Glutamatergic neuron (in vitro differentiated cells): ENCODE measurements around the gene PAQR4. TPM values are rescaled to one million over a fixed set of nuclear protein-coding genes. Genes with fewer than 3 reads are reported as not detected.
"Not testable (repeated sequence)": the region's sequence is repeated elsewhere in the genome, so short reads cannot be mapped to it uniquely, and the experiment has no call there.

Source experiments
- DNase-seq: peaks from one replicate; pipeline ENCODE4 v3.0.0; 2022
- H3K27ac Mint-ChIP-seq: one replicate; pipeline ENCODE4 v1.8.0; 2020; ENCODE audit warnings: mild to moderate bottlenecking, mixed read lengths, inconsistent platforms; ENCODE audit not compliant: unreplicated experiment
- H3K27me3 Mint-ChIP-seq: one replicate; pipeline ENCODE4 v1.8.0; 2020; ENCODE audit warnings: mild to moderate bottlenecking, moderate library complexity, mixed read lengths, inconsistent platforms; ENCODE audit not compliant: unreplicated experiment
- H3K36me3 Mint-ChIP-seq: one replicate; pipeline ENCODE4 v1.8.0; 2020; ENCODE audit warnings: mild to moderate bottlenecking, mixed read lengths, inconsistent platforms; ENCODE audit not compliant: unreplicated experiment
- H3K4me1 Mint-ChIP-seq: one replicate; pipeline ENCODE4 v1.8.0; 2020; ENCODE audit warnings: mild to moderate bottlenecking, low read depth, mixed read lengths, inconsistent platforms; ENCODE audit not compliant: unreplicated experiment
- H3K4me3 Mint-ChIP-seq: one replicate; pipeline ENCODE4 v1.8.0; 2020; ENCODE audit warnings: mild to moderate bottlenecking, mixed read lengths, inconsistent platforms; ENCODE audit not compliant: unreplicated experiment
- H3K9me3 Mint-ChIP-seq: one replicate; pipeline ENCODE4 v1.8.0; 2020; ENCODE audit warnings: mild to moderate bottlenecking, moderate library complexity, mixed read lengths, inconsistent platforms; ENCODE audit not compliant: unreplicated experiment
- total RNA-seq: library from RNA; stranded (reverse); fragmentation: NEBNext Ultra II Directional; extraction: Animal tissue kit (Norgen Biotek cat#: 25700); gene quantifications from one replicate; pipeline ENCODE4 v1.2.1, GENCODE V29; 2021; ENCODE audit not compliant: unreplicated experiment
- TF ChIP-seq, protein P1 (sequence below): fragments of 200-600 bp; sonication (generic); IDR thresholded peaks from one replicate; pipeline ENCODE4 v1.5.0; 2021; ENCODE audit not compliant: partially characterized antibody, unreplicated experiment

PAQR4 gene
- total RNA-seq, 1 donor from 2014 or later, result 69.1 TPM

DNA sequence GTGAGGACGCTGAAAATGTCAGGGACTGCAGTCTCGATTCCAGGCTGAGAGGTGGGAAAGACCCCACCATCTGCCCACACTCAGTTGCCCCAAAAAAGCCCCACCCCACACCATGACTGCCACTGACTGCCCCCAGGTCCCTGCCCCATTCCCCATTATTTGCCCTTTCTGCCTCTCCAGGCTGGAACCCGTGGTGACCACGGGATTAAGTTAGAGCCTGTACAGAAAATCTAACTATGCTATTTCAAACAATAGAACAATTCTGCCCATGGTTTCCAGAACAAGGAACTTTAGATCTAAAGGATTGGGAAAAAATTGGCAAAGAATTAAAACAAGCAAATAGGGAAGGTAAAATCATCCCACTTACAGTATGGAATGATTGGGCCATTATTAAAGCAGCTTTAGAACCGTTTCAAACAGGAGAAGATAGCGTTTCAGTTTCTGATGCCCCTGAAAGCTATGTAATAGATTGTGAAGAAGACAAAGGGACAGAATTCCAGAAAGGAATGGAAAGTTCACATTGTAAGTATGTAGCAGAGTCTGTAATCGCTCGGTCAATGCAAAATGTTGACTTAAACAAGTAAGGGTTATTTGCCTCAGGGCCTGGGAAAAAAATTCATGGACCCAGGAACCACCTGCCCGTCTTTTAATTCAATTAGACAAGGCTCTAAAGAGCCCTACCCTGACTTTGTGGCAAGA lies 43.0 kb upstream of the PAQR4 start:
- H3K36me3 Mint-ChIP-seq, result peaks cover 5% of the 10 kb centered on the region
- TF ChIP-seq, protein P1, sequence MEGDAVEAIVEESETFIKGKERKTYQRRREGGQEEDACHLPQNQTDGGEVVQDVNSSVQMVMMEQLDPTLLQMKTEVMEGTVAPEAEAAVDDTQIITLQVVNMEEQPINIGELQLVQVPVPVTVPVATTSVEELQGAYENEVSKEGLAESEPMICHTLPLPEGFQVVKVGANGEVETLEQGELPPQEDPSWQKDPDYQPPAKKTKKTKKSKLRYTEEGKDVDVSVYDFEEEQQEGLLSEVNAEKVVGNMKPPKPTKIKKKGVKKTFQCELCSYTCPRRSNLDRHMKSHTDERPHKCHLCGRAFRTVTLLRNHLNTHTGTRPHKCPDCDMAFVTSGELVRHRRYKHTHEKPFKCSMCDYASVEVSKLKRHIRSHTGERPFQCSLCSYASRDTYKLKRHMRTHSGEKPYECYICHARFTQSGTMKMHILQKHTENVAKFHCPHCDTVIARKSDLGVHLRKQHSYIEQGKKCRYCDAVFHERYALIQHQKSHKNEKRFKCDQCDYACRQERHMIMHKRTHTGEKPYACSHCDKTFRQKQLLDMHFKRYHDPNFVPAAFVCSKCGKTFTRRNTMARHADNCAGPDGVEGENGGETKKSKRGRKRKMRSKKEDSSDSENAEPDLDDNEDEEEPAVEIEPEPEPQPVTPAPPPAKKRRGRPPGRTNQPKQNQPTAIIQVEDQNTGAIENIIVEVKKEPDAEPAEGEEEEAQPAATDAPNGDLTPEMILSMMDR, result no peak
- H3K27me3 Mint-ChIP-seq, result no peaks in the 10 kb centered on the region
- peaks cover 3% of the 10 kb centered on the region for H3K4me1 Mint-ChIP-seq
- DNase-seq, result no peak
- no peak overlapping the region for H3K4me3 Mint-ChIP-seq
- peaks cover 7% of the 10 kb centered on the region for H3K9me3 Mint-ChIP-seq
- H3K27ac Mint-ChIP-seq, result no peak overlapping the region

DNA sequence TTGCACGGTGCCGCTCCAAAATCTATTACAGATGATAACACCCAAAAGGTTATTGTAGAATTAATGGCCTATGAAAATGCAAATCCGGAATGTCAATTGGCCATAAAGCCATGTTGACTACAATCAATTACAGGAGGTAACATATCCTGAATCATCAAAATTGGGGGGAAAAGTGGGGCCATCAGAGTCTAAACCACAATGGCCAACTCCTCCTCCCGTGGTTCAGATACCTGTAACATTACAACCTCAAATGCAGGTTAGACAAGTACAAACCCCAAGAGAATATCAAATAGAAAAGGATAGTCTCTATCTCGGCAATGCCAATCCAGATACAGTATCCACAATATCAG lies 42.5 kb upstream of the PAQR4 start:
- H3K4me1 Mint-ChIP-seq, result peaks cover 3% of the 10 kb centered on the region
- peaks cover 7% of the 10 kb centered on the region for H3K9me3 Mint-ChIP-seq
- no peak for DNase-seq
- peaks cover 5% of the 10 kb centered on the region for H3K36me3 Mint-ChIP-seq
- TF ChIP-seq, protein P1, result no peak
- H3K4me3 Mint-ChIP-seq, result no peak overlapping the region
- no peak overlapping the region for H3K27ac Mint-ChIP-seq
- H3K27me3 Mint-ChIP-seq, result no peaks in the 10 kb centered on the region

DNA sequence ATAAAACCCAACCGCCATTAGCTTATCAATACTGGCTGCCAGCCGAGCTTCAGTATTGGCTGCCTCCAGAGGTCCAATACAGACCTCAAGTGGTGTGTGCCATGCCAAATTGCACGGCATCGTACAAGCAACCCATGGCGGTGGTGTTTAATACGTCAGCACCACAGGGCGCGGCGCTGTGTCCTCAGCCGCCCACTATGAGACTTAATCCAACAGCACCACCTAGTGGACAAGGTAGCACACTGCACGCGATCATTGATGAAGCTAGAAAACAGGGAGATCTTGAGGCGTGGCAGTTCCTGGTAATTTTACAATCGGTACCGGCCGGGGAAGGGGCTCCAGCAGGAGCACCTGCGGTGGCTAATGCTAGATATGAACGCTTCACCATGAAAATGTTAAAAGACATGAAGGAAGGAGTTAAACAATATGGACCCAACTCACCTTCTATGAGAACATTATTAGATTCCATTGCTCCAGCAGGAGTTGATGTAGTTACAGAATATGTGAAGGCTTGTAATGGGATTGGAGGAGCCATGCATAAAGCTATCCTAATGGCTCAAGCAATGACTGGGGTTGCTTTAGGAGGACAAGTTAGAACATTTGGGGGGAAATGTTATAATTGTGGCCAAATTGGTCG lies 42.0 kb upstream of the PAQR4 start:
- peaks cover 5% of the 10 kb centered on the region for H3K36me3 Mint-ChIP-seq
- peaks cover 7% of the 10 kb centered on the region for H3K9me3 Mint-ChIP-seq
- H3K4me3 Mint-ChIP-seq, result no peak overlapping the region
- no peaks in the 10 kb centered on the region for H3K27me3 Mint-ChIP-seq
- no peak overlapping the region for H3K27ac Mint-ChIP-seq
- peaks cover 3% of the 10 kb centered on the region for H3K4me1 Mint-ChIP-seq
- TF ChIP-seq, protein P1, result peak; percentile 98
- peak; percentile 85 for DNase-seq

DNA sequence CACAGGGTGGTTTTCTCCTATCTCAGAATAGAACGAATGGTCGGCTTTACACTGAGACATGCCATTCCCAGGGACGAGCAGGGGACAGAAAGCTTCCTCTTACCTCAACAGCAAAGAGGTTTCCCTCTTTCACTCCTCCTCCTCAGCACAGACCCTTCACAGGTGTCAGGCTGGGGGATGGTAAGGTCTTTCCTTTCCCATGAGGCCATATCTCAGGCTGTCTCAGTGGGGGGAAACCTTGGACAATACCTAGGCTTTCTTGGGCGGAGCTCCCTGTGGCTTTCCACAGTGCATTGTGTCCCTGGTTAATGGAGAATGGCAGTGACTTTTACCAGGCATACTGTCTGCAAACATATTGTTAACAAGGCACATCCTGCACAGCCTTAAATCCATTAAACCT lies 41.0 kb upstream of the PAQR4 start:
- not testable (repeated sequence) for H3K27me3 Mint-ChIP-seq, H3K4me3 Mint-ChIP-seq

DNA sequence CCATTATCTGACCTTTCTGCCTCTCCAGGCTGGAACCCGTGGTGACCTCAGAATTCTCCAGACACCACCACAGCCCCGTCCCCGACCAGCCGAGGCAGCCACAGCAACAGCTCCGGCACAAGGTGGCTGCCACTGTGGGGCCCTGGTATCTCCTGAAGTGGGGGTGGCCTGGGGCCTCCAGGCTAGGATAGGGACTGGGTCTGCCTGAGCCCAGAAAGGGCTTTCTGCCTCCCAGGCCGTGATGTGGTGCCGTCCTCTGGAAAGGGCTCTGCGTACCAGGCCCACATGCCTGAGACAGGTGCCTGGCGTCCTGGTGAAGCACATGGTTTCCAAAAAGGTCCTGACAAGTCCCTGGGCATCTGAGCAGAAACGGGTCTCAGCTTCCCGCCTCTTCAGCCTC lies 40.4 kb upstream of the PAQR4 start:
- H3K4me1 Mint-ChIP-seq, result peaks cover 3% of the 10 kb centered on the region
- H3K36me3 Mint-ChIP-seq, result peaks cover 5% of the 10 kb centered on the region
- H3K27ac Mint-ChIP-seq, result no peak overlapping the region
- peaks cover 7% of the 10 kb centered on the region for H3K9me3 Mint-ChIP-seq
- no peaks in the 10 kb centered on the region for H3K27me3 Mint-ChIP-seq
- no peak for DNase-seq
- TF ChIP-seq, protein P1, result no peak
- no peak overlapping the region for H3K4me3 Mint-ChIP-seq

More for the DNA sequence above, 41.0 kb upstream of the PAQR4 start:
- not testable (repeated sequence) for DNase-seq, H3K36me3 Mint-ChIP-seq, H3K4me1 Mint-ChIP-seq, H3K9me3 Mint-ChIP-seq, H3K27ac Mint-ChIP-seq
